ENCODE measurements around the gene HS6ST2.

Gene HS6ST2

DNA sequence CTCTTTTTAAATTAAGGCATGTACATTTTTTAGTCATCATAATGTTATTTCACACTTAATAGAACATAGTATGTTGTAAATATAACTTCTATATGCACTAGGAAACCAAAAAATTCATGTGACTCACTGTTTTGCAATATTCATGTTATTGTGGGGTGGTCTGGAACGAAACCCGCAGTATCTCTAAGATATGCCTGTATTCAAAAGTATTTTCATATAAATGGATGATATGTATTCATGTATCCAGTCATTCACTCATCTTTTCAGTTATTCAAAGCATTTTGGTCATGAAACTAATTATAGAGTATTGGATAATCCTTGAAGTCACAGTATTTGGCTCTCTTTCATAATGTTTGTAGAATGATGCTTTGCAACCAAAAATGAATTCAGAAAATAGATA is 168.1 kb downstream of the HS6ST2 start:
- no peak for DNase-seq (ENCODE audit: low read depth)

DNA sequence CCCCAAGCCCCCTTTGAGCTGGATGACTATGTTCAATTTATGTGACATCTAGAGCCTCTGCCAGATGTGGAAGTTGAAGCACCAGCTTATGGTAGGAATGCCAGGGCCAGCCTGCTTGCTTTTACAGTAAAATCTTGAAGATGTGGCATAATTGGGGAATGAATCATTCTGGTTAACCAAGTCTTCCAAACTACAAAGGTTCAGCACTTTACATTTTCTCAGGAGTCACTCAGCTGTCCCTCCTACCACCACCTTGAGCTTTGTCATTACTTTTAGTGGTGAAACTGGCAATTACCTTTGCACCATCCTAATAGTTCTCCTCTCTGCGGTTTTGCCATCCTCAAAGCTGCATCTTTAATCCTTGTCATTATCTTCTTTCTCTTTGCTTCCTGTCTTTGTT is 172.2 kb downstream of the HS6ST2 start:
- no peak for DNase-seq (ENCODE audit: low read depth)

DNA sequence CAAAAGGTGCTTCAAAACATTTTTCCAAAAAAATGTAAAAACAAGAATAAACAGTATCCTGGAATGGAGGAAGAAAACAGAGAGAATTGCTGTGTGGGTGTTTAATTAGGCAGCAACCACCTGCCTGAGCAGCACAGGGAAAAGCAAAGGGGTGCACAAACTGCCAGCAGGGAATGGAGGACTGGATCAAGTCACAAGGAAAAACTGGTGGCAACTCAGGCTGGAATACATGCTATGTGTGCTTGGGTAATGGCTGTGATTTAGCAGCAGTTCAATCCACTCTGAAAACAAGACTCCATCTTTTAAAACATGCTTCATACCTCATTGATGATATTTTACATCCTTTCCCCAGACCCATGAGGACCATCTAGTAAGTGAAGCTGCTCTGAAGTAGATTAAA is 179.5 kb downstream of the HS6ST2 start:
- no peak for DNase-seq (ENCODE audit: low read depth)

DNA sequence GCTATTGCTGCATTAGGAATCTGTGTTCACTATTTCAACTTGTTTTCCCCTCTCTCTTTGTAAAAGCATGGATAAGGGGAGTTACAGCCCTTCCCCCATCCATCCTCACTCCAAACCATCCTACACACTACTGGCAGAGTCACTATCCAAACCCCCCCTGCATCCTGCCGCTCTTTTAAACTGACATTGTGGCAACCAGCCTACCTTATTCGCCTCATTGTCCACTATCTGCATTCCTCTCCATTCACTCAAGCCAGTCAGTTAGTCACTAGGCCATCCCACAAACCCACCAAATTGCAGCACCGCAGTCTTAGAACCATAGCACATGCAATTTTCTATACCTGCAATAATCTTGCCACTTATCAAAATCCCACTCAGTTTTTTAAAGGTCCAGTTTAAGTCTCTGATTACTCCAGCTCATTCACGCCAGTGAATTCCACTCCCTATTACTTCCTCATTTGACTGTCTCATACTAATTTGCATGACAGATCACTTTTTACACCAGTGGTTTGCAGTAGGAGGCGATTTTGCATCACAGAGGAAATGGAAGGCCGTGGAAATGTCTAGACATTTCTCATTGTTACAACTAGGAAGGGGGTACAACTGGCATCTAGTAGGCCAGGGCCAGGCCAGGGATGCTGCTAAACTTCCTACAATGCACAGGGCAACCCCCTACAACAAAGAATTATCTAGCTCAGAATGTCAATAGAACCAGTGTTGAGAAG is 181.8 kb downstream of the HS6ST2 start:
- DNase-seq (ENCODE audit: low read depth), result no peak

DNA sequence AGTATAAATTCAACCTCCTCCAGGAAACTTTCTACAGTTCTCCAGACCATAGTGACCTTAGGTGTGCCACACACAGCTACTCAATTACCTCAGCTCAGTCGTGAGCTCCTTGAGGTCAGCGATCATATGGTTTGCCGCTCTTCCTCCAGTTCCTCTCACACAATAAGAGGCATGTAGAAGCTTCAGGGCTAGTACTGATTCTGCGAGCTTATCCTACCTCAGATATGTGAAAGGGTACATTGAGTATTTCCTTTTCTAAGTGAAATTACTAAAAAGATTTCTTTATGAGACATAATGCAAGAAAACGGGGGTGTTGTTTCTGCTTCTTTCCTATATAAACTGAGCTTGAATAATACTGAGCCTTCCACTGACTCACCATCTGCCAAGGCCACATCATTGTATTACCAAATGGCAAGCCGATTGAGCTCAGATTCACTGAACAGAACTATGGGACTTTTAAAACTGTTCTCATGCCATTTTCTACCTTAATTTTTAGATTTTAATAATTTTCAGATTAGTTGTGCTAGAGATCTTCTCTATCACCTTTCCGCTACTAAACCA is 183.1 kb downstream of the HS6ST2 start:
- no peak for DNase-seq (ENCODE audit: low read depth)

DNA sequence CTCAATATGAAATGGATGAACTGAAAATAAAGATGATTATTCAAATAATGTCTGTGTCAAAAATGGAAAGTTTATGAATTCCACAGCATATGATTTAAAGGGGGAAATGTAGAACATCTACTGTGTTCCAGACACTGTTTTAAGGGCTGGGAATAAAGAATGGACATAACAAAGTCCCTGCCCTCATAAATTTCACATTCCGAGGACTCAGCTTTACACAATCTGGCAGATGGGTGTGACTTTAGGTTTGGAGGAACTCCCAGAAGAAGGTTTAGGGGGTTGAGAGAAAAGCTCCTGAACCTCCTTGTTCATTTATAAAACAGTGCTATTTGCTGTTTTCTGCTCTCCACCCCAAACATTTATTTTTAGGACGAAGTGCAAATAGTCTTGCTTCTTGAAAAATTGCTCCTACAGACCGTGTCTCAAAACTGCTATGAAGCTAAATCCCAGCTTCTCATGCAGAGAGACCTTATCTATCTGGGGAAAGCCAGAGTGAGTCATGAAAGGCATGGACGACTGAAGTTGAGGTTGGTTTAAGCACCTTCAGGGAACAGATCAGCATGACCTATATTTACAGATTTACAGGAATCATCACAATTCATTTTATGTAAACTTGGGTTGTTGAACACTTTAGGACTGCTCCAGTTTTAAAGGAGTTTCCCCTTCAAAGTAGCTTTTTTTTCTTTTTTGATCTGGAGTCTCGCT is 184.3 kb downstream of the HS6ST2 start:
- no peak for DNase-seq (ENCODE audit: low read depth)

DNA sequence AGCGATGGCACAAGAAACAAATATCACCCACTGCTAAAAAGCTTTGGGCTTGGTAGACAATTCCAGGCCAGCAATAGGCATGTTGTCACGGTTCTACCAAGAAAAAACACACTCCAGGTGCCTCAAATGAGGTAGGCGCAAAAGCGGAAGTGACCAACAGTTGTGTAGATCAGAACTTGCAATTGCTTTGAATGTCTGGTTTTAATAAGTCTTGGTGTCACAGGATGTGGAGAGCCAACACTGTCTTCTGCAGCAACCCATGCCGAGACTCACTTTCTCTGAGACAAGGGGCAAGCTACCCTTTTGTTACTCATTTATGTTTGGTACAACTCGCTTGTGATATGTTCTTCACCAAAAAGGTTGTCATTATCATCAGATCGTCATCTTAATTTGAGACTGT is 188.8 kb downstream of the HS6ST2 start:
- no peak for DNase-seq (ENCODE audit: low read depth)

DNA sequence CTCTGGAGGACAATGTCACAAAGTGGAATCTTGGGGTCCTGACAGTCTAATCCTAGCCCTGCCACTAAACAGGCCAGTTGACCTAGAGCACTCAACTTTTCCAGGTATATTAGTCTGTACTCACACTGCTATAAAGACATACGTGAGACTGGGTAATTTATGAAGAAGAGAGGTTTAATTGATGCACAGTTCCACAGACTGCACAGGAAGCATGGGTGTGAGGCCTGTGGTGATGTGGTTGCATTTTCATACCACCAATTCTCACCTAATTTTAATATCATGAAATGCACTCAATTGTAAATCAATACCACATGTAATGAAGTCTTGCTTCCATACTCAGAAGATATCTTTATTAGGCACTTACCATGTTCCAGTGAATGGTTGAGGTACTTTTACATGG is 192.0 kb downstream of the HS6ST2 start:
- DNase-seq (ENCODE audit: low read depth), result no peak

DNA sequence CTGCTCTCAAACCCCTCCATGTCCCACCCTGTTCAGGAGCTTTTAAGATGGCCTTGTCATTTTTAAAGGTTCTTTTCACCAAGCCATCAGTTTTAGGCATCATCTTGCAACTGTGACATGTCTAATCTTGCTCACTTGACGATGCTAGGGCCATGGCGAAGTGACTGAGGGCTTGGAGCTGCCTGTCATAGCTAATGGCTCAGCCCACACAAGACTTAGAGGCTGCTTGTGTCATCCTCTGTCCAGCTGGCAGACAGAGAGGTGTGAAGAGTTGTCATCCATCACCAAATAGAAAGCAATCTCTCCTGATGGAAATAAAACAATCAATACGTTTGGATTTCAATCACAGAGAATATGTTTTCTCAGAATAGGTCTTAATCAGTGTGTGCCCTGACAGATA is 194.9 kb downstream of the HS6ST2 start:
- no peak for DNase-seq (ENCODE audit: low read depth)

DNA sequence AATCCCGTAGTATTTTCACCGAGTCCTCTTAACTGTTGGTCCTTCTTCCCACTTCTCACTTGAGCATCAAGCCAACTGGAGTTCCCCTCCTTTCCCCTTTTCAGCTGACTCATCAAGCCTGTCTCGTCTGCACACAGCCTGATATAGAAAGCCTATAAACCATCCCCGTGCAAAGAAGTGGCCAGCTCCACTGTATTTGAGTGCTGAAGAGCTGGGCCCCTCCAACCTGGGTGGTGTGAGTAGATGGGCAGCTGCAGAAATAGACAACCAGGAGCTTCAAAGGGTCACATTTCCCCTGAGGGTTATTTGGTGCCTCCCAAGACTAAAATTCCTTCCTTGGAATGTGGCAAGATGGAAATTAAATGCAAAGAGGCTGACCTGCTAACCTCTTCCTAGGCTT is 199.7 kb downstream of the HS6ST2 start:
- DNase-seq (ENCODE audit: low read depth), result no peak

DNA sequence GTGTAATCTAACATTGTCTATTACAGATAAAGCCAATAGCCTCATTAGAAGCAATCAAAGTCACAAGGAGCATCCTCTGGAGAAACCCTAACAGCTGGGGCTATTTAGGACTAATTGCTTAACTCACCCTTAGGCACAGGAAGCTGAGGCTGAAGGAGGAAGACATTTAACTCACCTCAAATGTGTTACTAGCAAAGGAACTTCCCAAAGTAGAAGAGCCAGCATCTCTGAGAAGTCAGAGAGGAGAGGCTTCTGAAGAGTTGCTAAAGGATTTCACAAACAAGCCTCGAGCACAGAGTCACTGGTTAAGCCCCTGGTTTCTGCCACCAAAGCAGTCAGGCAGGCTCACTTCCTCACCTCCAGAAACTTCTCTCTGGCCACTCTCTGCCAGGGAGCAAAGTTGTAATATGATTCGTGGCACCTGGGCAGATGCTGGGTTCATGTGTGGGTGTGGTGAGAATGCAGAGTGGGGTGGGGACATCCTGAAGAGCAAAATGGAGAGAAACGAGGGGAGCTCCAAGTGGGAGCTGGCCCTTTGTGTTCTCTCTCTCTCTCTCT is 201.3 kb downstream of the HS6ST2 start:
- DNase-seq (ENCODE audit: low read depth), result no peak

DNA sequence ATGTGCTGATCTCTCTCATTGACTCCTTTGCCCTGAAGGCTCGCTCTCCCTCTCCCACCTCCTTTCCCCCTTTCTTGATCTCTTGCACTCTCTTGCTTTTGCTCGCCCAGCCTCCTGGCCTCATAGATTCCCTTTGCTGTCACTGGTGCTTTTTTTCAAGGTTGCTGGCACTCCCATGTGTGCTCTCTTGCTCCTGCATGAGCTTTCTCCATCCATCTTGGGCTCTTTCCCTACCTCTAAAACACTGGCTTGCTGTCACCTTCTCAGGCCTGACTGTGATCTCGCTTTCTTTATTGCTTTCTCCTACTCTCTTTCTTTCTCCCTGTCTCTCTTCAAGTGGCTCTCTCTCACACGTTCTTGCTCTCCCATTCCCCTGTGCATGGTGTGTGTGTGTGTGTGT is 202.0 kb downstream of the HS6ST2 start:
- no peak for DNase-seq (ENCODE audit: low read depth)

DNA sequence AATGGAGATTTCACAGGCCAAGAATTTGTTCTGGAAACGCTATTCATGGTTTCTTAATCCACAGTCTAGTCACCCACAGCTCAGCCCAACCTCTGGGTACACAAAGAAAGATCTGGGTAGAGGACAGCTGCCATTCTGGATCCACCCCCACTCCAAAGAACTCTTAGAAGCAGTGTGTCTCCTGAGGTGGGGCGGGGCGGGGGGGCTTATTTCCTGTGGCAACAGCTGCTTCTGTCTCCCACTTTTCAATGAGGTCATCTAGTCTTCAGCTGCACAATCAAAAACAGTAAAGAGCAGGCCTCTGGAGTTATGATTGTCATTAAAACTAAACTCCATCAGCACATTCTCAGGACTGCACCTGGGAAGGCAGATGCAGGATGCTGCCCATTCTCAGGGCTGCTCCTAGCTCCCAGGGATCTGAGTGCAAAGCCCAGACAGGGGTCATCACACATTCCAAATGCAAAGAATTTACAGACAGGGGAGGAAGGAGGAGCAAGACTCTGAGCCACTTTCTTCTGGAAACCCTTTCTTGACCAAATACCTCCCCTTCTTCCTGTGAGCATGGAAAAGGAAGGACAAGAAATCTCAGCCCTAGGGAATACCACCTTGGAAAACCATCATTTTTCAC is 207.3 kb downstream of the HS6ST2 start:
- DNase-seq (ENCODE audit: low read depth), result no peak

DNA sequence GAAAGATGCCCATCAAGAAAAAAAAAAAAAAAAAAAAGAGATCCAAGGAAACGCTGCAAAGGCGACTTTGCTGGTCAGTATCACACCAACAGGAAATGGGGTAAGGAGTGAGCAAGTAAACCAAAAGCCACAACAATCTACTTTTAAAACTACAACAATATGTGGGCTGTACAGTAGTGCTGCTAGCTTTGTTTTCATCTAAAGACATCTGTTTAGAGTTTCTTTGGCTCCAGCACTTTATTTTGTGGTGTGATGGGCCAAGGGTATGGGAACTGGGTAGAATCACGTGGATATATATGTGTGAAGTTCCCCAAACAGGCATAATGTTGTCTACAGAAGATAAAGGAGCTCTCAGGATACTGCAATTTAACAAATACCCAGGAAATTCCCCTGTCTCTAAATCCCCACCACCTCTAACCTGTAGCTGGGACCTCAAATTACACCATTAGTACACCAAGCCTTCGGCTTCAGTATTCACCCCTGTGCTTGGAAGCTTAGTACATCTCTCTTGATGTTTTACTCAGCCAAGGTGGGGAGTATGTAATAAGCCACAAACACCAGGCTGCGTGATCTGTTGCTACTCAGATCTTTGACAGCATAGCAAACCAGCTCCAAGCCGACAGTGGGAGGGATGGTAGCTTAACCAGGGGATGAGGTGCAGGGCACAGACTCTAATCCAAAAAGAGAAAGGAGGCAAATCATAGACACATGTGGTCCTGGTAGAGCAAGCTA is 207.9 kb downstream of the HS6ST2 start:
- DNase-seq (ENCODE audit: low read depth), result no peak

DNA sequence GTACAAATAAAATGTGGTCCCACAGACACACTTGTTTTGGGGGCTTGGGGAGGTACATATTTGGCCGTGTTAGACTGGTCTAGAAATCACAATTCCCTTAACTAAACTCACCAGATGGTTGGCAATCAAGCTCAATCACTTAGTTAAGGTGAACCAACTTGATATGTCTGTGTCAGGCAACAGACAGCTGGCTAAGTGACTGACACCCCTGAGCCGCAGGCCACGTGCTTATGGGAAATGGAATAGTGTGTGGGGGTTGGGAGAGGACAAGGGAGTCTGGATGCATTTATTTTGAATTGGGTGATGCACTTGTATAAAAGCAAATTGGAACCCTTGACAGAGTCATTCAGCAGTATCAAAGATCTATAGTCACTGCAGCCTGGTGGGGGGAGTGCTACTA is 209.0 kb downstream of the HS6ST2 start:
- DNase-seq (ENCODE audit: low read depth), result no peak

DNA sequence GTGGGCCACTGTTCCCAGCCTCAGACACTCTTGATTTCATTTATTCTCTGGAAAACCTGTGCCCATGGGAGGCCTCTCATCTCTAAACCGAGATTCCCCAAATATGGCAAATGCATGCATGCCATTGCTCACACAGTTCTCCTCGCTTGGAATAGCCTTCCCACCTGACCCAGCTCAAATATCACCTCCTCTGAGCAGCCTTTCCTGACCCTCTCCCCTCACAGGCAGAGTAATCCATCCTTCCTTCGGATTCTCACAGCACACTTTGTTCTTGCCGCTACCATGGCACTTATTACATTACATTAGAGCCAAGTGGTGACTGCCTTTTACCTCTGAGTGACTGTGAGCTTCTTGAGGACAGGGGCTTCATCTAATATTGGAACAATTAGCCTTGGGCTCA is 209.5 kb downstream of the HS6ST2 start:
- DNase-seq (ENCODE audit: low read depth), result no peak

DNA sequence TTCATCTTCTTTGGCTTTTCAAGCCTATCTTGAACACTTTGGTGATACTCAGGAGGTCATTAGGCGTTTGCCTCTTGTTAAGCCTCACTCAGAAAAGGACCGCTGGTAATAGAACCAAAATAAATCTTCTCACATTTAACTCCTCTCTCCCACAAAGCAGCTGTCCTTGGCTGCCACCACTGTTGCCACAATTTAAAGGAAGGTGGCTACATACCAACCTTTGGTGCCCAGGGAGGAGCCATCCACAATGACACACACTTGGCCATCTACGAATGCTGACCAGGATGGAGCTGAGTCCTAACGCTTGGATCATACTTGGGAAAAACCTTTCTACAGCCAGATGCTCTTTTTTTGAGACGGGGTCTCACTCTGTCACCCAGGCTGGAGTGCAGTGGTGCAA is 210.2 kb downstream of the HS6ST2 start:
- no peak for DNase-seq (ENCODE audit: low read depth)

DNA sequence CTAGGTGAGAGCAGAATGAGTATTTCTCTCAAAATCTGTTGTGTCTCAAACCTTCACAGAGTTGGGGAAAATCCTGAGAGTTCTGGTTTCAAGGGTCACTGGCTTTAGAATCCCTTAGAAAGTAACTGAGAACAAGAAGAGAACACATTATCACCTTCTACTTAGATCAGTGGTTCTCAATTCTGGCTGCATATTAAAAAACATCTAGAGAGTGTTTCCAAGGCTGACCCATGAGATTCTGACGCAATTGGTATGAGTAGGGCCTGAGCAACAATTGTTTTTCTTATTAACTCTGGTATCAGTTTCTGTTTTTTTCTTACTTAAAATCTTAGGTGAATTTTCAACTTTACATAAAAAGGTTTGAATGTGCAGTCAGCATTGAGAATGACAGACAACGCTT is 212.8 kb downstream of the HS6ST2 start:
- no peak for DNase-seq (ENCODE audit: low read depth)

DNA sequence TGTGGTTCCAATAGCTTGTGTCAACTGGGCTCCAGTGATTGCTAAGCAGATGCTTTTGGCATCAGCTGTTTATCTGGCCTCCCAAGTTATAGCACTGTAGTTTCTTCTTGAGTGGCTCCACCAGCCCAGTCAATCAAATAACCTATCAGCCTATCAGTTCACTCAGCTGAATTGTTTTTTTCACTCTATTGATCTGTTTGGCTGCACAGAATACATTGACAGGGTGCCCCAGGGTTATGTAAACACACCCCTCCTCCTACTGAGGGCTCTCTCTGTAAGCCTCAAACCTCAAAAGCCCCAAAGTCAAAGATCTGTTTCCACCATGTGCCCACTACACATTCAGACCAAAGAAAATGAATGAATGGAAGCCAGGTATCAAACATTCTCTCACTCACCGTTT is 214.0 kb downstream of the HS6ST2 start:
- no peak for DNase-seq (ENCODE audit: low read depth)

DNA sequence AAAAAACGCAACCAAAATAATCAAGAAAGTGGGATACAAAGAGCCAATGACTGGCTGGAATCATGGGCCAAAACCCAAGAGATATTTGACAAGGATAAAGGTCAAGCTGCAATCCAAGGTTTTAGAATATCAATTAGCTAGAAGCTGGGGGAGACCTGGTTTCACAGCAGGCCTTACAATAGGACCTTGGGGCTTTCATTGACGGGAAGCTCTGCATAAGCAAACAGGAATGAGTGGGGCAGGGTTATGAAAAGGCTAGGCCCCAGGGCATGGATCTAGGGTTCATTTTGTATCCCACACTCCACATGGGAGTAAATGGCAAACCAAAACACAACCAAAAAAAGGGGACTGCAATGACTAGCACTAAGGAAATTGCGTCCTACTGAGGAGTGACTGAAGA is 215.3 kb downstream of the HS6ST2 start:
- no peak for DNase-seq (ENCODE audit: low read depth)

DNA sequence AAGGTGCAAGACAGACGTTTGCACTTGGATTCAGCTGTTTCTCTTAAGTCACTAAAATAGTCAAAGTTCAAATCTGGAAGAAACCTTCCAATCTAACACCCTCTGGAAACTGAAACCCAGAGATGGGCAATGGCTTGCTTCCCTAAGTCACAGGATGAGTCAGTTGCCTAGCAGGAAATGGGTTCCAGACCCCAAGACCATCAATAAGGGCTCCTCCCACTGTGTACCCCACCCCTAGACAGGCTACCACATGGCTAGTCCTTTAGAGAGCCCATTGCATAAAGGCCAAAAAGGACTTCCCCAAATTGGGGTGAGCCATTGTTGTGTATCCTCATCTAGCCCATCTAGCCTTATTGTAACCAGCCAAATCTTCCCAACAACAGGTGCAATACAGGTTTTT is 216.2 kb downstream of the HS6ST2 start:
- no peak for DNase-seq (ENCODE audit: low read depth)

DNA sequence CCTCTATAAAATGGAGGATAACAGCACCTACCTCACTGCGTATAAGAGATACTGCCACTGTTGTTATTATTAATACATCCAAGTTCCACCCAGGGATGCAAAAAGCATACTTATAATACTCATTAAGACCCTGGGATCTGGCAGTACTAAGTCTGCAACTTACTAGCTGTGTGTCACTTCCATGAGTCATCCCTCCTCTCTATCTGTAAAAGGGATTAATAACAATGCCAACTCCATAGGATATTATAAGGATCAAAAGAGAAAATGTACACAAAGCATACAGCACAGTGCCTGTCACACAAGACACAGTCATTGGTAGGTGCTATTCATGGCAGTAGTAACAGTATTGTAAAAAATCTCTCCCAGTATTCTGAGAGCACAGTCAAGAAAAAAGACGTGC is 216.7 kb downstream of the HS6ST2 start:
- no peak for DNase-seq (ENCODE audit: low read depth)
